ENCODE data around the gene ECD.
A peak's percentile ranks its signal among the peaks of the same experiment; 100 is the strongest.
"Not testable (repeated sequence)": the region's sequence is repeated elsewhere in the genome, so short reads cannot be mapped to it uniquely, and the experiment has no call there.

ECD gene

DNA sequence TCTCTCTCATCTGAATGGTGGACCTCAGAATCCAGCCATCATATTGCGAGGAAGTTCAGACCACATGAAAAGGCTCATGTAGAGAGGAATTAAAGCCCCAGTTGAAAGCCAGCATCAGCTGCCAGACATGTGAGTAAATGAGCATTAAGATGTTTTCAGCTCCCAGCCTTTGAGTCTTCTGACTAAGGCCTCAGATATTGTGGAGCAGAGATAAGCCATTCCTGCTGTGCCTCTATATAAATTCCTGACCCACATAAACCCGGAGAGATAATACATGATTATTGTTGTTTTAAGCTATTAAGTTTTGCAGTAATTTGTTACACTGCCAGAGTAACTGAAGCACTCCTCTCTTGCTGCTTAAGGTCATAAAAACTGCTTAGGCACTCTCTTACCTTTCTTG lies 14.8 kb upstream of the ECD start:
- DNase-seq (ENCODE audit: low read depth in 1 of 2, low spot score in 1 of 2), result no peak
- TF ChIP-seq JUND (IDR thresholded peaks at IDR 0.05; ENCODE audit: low read depth), result no peak
- in situ Hi-C loops (cut with HindIII; ENCODE audit: low pct_unique_long_range_greater_than_20kb, low sequenced_read_pairs), result no loop called here

- DNase-seq (ENCODE audit: low read depth in 1 of 2, low spot score in 1 of 2), result no peak
- TF ChIP-seq JUND (IDR thresholded peaks at IDR 0.05; ENCODE audit: low read depth), result no peak
- in situ Hi-C loops (cut with HindIII; ENCODE audit: low pct_unique_long_range_greater_than_20kb, low sequenced_read_pairs), result no loop called here
Measured at GRCh38 chr10:73174148-73174925, 6.5 kb upstream of the ECD start.

- DNase-seq (ENCODE audit: low read depth in 1 of 2, low spot score in 1 of 2), result no peak
- no peak for TF ChIP-seq JUND (IDR thresholded peaks at IDR 0.05; ENCODE audit: low read depth)
- in situ Hi-C loops (cut with HindIII; ENCODE audit: low pct_unique_long_range_greater_than_20kb, low sequenced_read_pairs), result no loop called here
Measured at GRCh38 chr10:73172867-73173266, 5.1 kb upstream of the ECD start.

- no peak for DNase-seq (ENCODE audit: low read depth in 1 of 2, low spot score in 1 of 2)
- in situ Hi-C loops (cut with HindIII; ENCODE audit: low pct_unique_long_range_greater_than_20kb, low sequenced_read_pairs), result no loop called here
- TF ChIP-seq JUND (IDR thresholded peaks at IDR 0.05; ENCODE audit: low read depth), result no peak
Measured at GRCh38 chr10:73169320-73169719, 1.5 kb upstream of the ECD start.

DNA sequence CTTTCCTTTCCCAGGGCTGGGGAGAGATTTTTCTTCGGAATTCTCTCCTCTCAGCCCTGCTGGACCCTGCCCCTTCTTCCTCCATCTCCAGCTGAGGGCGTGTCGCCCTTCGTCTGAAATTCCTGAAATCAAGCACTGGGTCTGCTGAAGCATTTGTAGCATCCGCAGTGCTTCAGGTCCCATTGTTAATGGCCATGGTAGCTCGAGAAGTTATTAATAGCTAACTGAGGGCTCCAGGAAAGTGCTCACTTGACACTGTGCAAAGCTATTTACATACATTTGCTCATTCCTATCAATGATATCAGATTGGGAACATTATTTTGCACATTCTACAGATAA lies 626 bp upstream of the ECD start:
- DNase-seq (ENCODE audit: low read depth in 1 of 2, low spot score in 1 of 2), result no peak
- in situ Hi-C loops (cut with HindIII; ENCODE audit: low pct_unique_long_range_greater_than_20kb, low sequenced_read_pairs), result no loop called here
- TF ChIP-seq JUND (IDR thresholded peaks at IDR 0.05; ENCODE audit: low read depth), result no peak

- no peak for TF ChIP-seq JUND (IDR thresholded peaks at IDR 0.05; ENCODE audit: low read depth)
- in situ Hi-C loops (cut with HindIII; ENCODE audit: low pct_unique_long_range_greater_than_20kb, low sequenced_read_pairs), result no loop called here
- DNase-seq (ENCODE audit: low read depth in 1 of 2, low spot score in 1 of 2), result no peak
Measured at GRCh38 chr10:73167458-73167782, 388 bp downstream of the ECD start.

DNA sequence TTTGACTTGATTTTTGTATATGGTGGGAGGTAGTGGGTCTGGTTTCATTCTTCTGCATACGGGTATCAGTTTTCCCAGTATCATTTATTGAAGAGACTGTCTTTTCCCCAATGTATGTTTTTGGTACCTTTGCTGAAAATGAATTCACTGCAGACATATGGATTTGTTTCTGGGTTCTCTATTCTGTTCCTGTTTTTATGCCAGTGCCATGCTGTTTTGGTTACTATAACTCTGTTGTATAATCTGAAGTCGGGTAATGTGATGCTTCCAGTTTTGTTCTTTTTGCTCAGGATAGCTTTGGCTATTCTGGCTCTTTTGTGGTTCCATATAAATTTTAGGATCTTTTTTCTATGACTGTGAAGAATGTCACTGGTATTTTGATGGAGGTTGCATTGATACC lies 836 bp downstream of the ECD start:
- in situ Hi-C loops (cut with HindIII; ENCODE audit: low pct_unique_long_range_greater_than_20kb, low sequenced_read_pairs), result no loop called here
- TF ChIP-seq JUND (IDR thresholded peaks at IDR 0.05; ENCODE audit: low read depth), result no peak
- DNase-seq (ENCODE audit: low read depth in 1 of 2, low spot score in 1 of 2), result no peak

DNA sequence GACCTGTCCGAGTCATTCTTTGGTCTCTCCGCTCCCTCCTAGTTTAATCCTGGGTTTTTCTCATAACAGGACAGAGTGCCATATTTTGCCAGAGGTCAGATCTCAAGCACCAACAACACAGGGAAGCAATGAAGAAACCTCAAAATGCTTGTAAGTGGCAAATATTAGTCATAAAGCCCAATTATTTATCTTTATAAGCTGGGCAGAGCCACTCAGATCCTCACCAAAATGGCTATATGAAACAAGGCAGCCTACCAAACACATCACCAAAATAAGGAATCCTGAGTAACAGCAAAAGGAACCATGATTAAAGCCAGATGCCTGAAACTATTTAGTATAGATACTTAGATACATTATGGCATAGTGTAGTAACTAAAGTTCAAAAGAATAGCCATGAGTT lies 4.7 kb downstream of the ECD start:
- TF ChIP-seq JUND (IDR thresholded peaks at IDR 0.05; ENCODE audit: low read depth), result no peak

DNA sequence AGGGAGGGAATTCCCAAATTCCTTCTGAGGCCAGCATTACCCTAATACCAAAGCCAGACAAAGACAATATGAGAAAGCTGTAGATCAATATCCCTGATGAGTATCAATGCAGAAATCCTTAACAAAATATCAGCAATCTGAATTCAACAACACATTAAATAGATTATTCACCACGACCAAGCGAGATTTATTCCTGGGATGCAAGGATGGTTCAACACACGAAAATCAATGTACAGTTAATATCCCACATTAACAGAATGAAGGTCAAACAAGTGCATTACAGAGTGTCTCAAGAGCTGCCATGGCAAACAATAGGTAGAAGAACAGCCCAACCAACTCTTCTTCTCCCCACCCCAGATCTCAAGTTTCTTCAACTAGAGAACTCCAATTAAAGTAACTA lies 6.1 kb downstream of the ECD start:
- no peak for DNase-seq (ENCODE audit: low read depth in 1 of 2, low spot score in 1 of 2)
- no peak for TF ChIP-seq JUND (IDR thresholded peaks at IDR 0.05; ENCODE audit: low read depth)
- in situ Hi-C loops (cut with HindIII; ENCODE audit: low pct_unique_long_range_greater_than_20kb, low sequenced_read_pairs), result no loop called here

More for the DNA sequence above, 4.7 kb downstream of the ECD start:
- in situ Hi-C loops (cut with HindIII; ENCODE audit: low pct_unique_long_range_greater_than_20kb, low sequenced_read_pairs), result no loop called here
- DNase-seq (ENCODE audit: low read depth in 1 of 2, low spot score in 1 of 2), result no peak

DNA sequence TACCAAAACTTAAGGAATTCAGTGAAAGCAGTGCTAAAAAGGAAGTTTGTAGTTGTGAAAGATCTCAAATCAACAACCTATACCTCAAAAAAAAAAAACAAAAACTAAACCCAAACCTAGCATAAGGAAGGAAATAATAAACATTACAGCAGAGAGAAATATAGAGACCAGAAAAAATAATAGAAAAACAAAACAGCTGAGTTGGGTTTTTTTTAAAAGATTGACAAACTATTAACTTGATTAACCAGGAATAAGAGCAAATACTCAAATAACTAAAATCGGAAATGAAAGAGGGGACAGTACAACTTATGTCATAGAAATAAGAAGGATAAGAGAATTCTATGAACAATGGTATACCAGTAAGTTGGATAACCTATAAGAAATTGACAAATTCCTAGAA lies 6.7 kb downstream of the ECD start:
- in situ Hi-C loops (cut with HindIII; ENCODE audit: low pct_unique_long_range_greater_than_20kb, low sequenced_read_pairs), result no loop called here
- no peak for DNase-seq (ENCODE audit: low read depth in 1 of 2, low spot score in 1 of 2)
- no peak for TF ChIP-seq JUND (IDR thresholded peaks at IDR 0.05; ENCODE audit: low read depth)

DNA sequence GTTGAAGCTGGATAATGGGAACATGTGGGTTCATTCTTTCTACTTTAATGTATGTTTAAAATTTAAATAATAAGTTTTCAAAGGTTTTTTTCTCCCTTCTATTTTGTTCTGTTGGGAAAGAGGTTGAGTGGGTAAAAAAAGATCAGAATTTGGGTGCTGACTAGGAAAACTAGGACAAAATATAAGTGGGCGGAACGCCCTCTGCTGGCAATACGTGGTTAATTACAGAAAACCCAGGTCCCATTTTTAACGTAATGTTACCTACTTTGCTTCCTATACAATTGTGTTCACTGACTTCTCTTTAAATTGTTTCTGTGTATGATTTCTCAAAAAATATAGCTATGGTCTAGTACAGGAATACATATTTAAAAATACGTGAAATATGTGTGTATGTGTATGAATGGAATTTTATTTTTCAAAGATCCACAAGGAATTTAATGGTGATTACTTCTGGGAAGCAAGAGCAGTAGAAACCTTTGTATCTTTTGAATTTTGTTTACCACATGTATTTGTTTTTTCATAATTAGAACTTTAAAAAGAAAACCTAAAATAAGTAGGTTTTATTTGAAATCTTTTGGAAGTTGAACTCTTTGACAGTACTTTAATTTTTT lies 8.7 kb downstream of the ECD start:
- in situ Hi-C loops (cut with HindIII; ENCODE audit: low pct_unique_long_range_greater_than_20kb, low sequenced_read_pairs), result no loop called here
- DNase-seq (ENCODE audit: low read depth in 1 of 2, low spot score in 1 of 2), result peak in 1 of 2 experiments; percentile 38
- no peak for TF ChIP-seq JUND (IDR thresholded peaks at IDR 0.05; ENCODE audit: low read depth)

GRCh38 chr10:73156054-73156453 lies 11.8 kb downstream of the ECD start:
- no peak for TF ChIP-seq JUND (IDR thresholded peaks at IDR 0.05; ENCODE audit: low read depth)
- in situ Hi-C loops (cut with HindIII; ENCODE audit: low pct_unique_long_range_greater_than_20kb, low sequenced_read_pairs), result no loop called here

DNA sequence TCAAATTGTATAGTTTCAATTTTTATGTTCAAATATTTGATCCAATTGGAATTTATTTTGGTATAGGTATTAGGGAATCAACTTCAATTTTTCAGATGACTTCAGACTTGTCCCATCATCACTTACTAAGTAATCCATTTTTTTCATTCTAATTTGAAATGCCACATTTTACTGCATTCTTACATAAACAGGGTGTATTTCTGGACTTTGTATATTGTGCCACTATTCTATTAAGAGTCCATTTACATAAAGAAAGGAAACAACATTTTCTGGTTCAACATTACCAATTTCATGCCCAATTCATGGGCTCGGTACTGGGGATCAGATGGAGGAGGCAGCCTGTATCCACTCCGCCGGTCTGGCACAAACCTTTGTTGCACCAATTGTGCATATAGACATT lies 15.8 kb downstream of the ECD start:
- DNase-seq (ENCODE audit: low read depth in 1 of 2, low spot score in 1 of 2), result no peak
- no peak for TF ChIP-seq JUND (IDR thresholded peaks at IDR 0.05; ENCODE audit: low read depth)

More at GRCh38 chr10:73156054-73156453, 11.8 kb downstream of the ECD start:
- no peak for DNase-seq (ENCODE audit: low read depth in 1 of 2, low spot score in 1 of 2)

DNA sequence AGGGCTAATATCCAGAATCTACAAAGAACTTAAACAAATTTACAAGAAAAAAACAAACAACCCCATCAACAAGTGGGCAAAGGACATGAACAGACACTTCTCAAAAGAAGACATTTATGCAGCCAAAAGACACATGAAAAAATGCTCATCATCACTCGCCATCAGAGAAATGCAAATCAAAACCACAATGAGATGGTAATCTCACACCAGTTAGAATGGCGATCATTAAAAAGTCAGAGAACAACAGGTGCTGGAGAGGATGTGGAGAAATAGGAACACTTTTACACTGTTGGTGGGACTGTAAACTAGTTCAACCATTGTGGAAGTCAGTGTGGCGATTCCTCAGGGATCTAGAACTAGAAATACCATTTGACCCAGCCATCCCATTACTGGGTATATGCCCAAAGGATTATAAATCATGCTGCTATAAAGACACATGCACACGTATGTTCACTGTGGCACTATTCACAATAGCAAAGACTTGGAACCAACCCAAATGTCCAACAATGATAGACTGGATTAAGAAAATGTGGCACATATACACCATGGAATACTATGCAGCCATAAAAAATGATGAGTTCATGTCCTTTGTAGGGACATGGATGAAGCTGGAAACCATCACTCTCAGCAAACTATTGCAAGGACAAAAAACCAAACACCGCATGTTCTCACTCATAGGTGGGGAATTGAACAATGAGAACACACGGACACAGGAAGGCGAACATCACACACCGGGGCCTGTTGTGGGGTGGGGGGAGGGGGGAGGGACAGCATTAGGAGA lies 17.0 kb downstream of the ECD start:
- in situ Hi-C loops (cut with HindIII; ENCODE audit: low pct_unique_long_range_greater_than_20kb, low sequenced_read_pairs); DNase-seq (ENCODE audit: low read depth in 1 of 2, low spot score in 1 of 2): not testable (repeated sequence)

More for the DNA sequence above, 15.8 kb downstream of the ECD start:
- in situ Hi-C loops (cut with HindIII; ENCODE audit: low pct_unique_long_range_greater_than_20kb, low sequenced_read_pairs), result no loop called here
